NT2/D1 (cell line): ENCODE measurements around the gene FAM219B.

Experiments used
- SUZ12 ChIP-seq: IDR thresholded peaks from 2 replicates; pipeline ENCODE4 v1.6.1; 2011; ENCODE audit not compliant: insufficient read length, insufficient read depth; ENCODE audit errors: extremely low read depth
- YY1 ChIP-seq: IDR thresholded peaks from 2 replicates; pipeline ENCODE4 v1.6.1; 2011; ENCODE audit not compliant: insufficient read length, insufficient read depth

- TF ChIP-seq YY1, result no peak
- TF ChIP-seq SUZ12, result no peak
Observed at GRCh38 chr15:74869372-74869725, 37.3 kb downstream of the FAM219B start.
